HG02973 (cell line): ENCODE results near the gene POT1.

Source experiments
- ATAC-seq: cut with Tn5 transposase; IDR thresholded peaks from one replicate; pipeline ENCODE4 v1.9.1; 2021; ENCODE audit warnings: moderate library complexity; ENCODE audit not compliant: unreplicated experiment

POT1 gene

GRCh38 chr7:124776153-124776552, 153.5 kb downstream of the POT1 start:
- no peak for ATAC-seq

- ATAC-seq = no peak
Measured at GRCh38 chr7:124775422-124775821, 154.2 kb downstream of the POT1 start.

GRCh38 chr7:124773938-124774337, 155.7 kb downstream of the POT1 start:
- no peak for ATAC-seq

- no peak for ATAC-seq
Measured at GRCh38 chr7:124773339-124773738, 156.3 kb downstream of the POT1 start.
